Thyroid gland (tissue), 4 donors: Measurements from ENCODE around the gene POLR2C. TPM values are rescaled to one million over a fixed set of nuclear protein-coding genes. Genes with fewer than 3 reads are reported as not detected.
A peak's percentile ranks its signal among the peaks of the same experiment; 100 is the strongest.

Experiments
- DNase-seq, 2 donors: peaks; one replicate each; pipeline ENCODE4 v3.0.0-alpha.2; 2019
- H3K27ac ChIP-seq, 3 donors: fragments of 200-600 bp; sonication (generic); 1 replicate in 2 of 3; 2 replicates in 1 of 3; pipeline ENCODE4 v1.5.1; 2016 to 2019; ENCODE audit warnings: mild to moderate bottlenecking in 1 of 3, moderate library complexity in 1 of 3
- H3K27me3 ChIP-seq: fragments of 200-600 bp; sonication (generic); one replicate; pipeline ENCODE4 v1.5.1; 2019
- H3K36me3 ChIP-seq, 2 donors: fragments of 200-600 bp; sonication (generic); one replicate each; pipeline ENCODE4 v1.5.1; 2016 to 2019
- H3K4me1 ChIP-seq, 2 donors: fragments of 200-600 bp; sonication (generic); one replicate each; pipeline ENCODE4 v1.5.1; 2017 to 2019
- H3K4me3 ChIP-seq, 3 donors: fragments of 200-600 bp; sonication (generic); replicated peaks in 1 of 3; 1 replicate in 2 of 3; 2 replicates in 1 of 3; pipeline ENCODE4 v1.5.1; 2016; ENCODE audit warnings: mild to moderate bottlenecking in 1 of 3
- H3K9me3 ChIP-seq: fragments of 200-600 bp; sonication (generic); one replicate; pipeline ENCODE4 v1.5.1; 2017
- CTCF ChIP-seq, 6 experiments: fragments of 200-600 bp in 3 of 6; fragments of 450-650 bp in 3 of 6; sonication (generic) in 3 of 6; IDR thresholded peaks; one replicate each; pipeline ENCODE4 v1.5.1; 2016 to 2019; ENCODE audit warnings: antibody characterized with exemption in 6 of 6, mild to moderate bottlenecking in 2 of 6, inconsistent platforms in 1 of 6, moderate library complexity in 1 of 6
- POLR2A ChIP-seq, 2 donors: fragments of 450-650 bp; IDR thresholded peaks; one replicate each; pipeline ENCODE4 v1.6.1; 2017; ENCODE audit warnings: antibody characterized with exemption in 2 of 2, mild to moderate bottlenecking in 2 of 2, moderate library complexity in 1 of 2
- WGBS, 2 donors: methylation state at CpG; one replicate each; pipeline ENCODE4 v1.1.5; 2017; 5-methylcytosine and 5-hydroxymethylcytosine counted together
- intact Hi-C: fragments of 100-400 bp; cut with DNase I; formaldehyde crosslinking; loops from one replicate; pipeline ENCODE4 v1.15.1; 2023
- total RNA-seq, 4 donors: library from RNA; depleted of rRNA; stranded (reverse); fragments of >200 nt; gene quantifications; one replicate each; pipeline ENCODE4 v1.2.3, GENCODE V29; 2016

POLR2C gene
- total RNA-seq, 4 donors from 2014 or later: 126 to 212 (median 174) TPM

GRCh38 chr16:57485916-57486857 lies 23.7 kb downstream of the POLR2C start, which contains the start of gene DOK4:
Gene DOK4 (minus strand): TSS chr16:57486493. CDS start chr16:57479507, 6,986 bp downstream.
- peaks cover 15 to 22% of the 10 kb centered on the region in 2 donors for H3K4me1 ChIP-seq
- intact Hi-C loops: no loop called here
- H3K27me3 ChIP-seq: no peaks in the 10 kb centered on the region
- no peaks in the 10 kb centered on the region for H3K36me3 ChIP-seq
- WGBS, 2 donors: 5 to 6% methylated on average over 15 to 19 of the region's 73 CpGs
- peak; percentile 82 to 83 for DNase-seq
- no peaks in the 10 kb centered on the region for H3K9me3 ChIP-seq
- TF ChIP-seq CTCF (IDR thresholded peaks at IDR 0.05) (no peak), POLR2A (IDR thresholded peaks at IDR 0.05) (peak in 1 of 2 donors; percentile 56)
- H3K27ac ChIP-seq: peak within 1 kb of the TSS in 2 of 3 donors; percentile 44 to 56
- H3K4me3 ChIP-seq: peak within 1 kb of the TSS; percentile 22 to 68 (median 61)

- peak overlapping the region in 1 of 3 donors; percentile 68 for H3K4me3 ChIP-seq
- TF ChIP-seq POLR2A (IDR thresholded peaks at IDR 0.05) (no peak), CTCF (IDR thresholded peaks at IDR 0.05) (no peak)
- no peak for DNase-seq
- no peaks in the 10 kb centered on the region for H3K36me3 ChIP-seq
- no peaks in the 10 kb centered on the region for H3K9me3 ChIP-seq
- intact Hi-C loops: no loop called here
- peaks cover 15 to 22% of the 10 kb centered on the region in 2 donors for H3K4me1 ChIP-seq
- no peaks in the 10 kb centered on the region for H3K27me3 ChIP-seq
- no peak overlapping the region for H3K27ac ChIP-seq
- WGBS, 2 donors: 89 to 93% methylated on average over 8 of the region's 8 CpGs
Observed at GRCh38 chr16:57486858-57487834, 24.7 kb downstream of the POLR2C start.

GRCh38 chr16:57489229-57489628 lies 26.8 kb downstream of the POLR2C start:
- DNase-seq: no peak
- Histone ChIP-seq H3K4me1 (peaks cover 15 to 22% of the 10 kb centered on the region in 2 donors), H3K4me3 (no peak overlapping the region), H3K27ac (no peak overlapping the region), H3K36me3 (no peaks in the 10 kb centered on the region), H3K27me3 (no peaks in the 10 kb centered on the region), H3K9me3 (no peaks in the 10 kb centered on the region)
- TF ChIP-seq CTCF (IDR thresholded peaks at IDR 0.05): no peak
- TF ChIP-seq POLR2A (IDR thresholded peaks at IDR 0.05): no peak
- whole genome bisulfite sequencing, 2 donors: 96 to 97% methylated on average over 5 of the region's 5 CpGs
- intact Hi-C loops: no loop called here

GRCh38 chr16:57493767-57494166 lies 31.3 kb downstream of the POLR2C start:
- Histone ChIP-seq H3K36me3 (no peaks in the 10 kb centered on the region), H3K27me3 (no peaks in the 10 kb centered on the region), H3K4me3 (no peak overlapping the region), H3K4me1 (no peaks in the 10 kb centered on the region), H3K27ac (no peak overlapping the region), H3K9me3 (no peaks in the 10 kb centered on the region)
- no peak for DNase-seq
- 85 to 88% methylated on average over 4 of the region's 4 CpGs for WGBS, 2 donors
- TF ChIP-seq POLR2A (IDR thresholded peaks at IDR 0.05): no peak
- no peak for TF ChIP-seq CTCF (IDR thresholded peaks at IDR 0.05)
- intact Hi-C loops: no loop called here
